22Rv1 (cell line): ENCODE results near the gene MT1A.

Source experiments
- ZFX ChIP-seq: fragments of 450-650 bp; IDR thresholded peaks from 2 replicates; pipeline ENCODE4 v1.6.1; 2017; ENCODE audit warnings: antibody characterized with exemption, borderline replicate concordance
- TF ChIP-seq, protein P1 (sequence below): fragments of 450-650 bp; IDR thresholded peaks from 2 replicates; pipeline ENCODE4 v1.5.1; 2017; ENCODE audit warnings: mild to moderate bottlenecking

DNA sequence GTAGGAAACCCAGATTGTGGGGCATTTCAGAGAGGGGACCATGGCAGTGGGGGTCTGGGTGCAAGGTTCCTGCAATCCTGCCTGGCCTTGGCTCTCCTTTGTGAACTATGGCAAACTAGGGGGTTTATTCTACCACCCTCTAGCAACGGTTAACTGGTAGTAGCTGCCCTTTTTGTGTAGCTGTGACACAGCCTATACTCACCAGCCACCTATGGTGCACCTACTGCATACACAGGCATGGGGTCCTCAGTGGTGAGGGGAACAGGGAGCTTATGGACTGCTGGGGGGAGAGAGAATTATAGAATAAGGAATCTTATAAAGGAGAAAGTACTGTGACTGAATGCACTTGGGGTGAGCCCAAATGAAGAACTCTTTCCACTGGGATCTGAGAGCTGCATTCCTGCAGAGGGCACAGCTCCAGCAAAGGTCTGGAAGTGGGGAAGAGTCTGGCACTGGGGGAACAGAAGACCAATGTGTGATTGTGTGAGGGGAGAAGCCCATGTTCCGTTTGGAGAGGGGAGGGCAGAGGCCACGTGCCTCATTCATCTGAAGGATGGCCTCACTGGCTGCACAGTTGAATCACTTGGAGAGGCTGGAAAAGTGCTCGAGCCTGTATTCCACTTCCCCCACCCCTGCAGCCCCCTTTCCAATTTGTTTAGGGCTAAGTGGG is 45.9 kb downstream of the MT1A start:
- TF ChIP-seq, protein P1, sequence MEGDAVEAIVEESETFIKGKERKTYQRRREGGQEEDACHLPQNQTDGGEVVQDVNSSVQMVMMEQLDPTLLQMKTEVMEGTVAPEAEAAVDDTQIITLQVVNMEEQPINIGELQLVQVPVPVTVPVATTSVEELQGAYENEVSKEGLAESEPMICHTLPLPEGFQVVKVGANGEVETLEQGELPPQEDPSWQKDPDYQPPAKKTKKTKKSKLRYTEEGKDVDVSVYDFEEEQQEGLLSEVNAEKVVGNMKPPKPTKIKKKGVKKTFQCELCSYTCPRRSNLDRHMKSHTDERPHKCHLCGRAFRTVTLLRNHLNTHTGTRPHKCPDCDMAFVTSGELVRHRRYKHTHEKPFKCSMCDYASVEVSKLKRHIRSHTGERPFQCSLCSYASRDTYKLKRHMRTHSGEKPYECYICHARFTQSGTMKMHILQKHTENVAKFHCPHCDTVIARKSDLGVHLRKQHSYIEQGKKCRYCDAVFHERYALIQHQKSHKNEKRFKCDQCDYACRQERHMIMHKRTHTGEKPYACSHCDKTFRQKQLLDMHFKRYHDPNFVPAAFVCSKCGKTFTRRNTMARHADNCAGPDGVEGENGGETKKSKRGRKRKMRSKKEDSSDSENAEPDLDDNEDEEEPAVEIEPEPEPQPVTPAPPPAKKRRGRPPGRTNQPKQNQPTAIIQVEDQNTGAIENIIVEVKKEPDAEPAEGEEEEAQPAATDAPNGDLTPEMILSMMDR = no peak
- TF ChIP-seq ZFX = no peak
